Type B pancreatic cell (in vitro differentiated cells): ENCODE measurements around the gene GNB1L. TPM values are rescaled to one million over a fixed set of nuclear protein-coding genes. Genes with fewer than 3 reads are reported as not detected.
A peak's percentile ranks its signal among the peaks of the same experiment; 100 is the strongest.

Source experiments
- DNase-seq: peaks from one replicate; pipeline ENCODE4 v3.0.0; 2021; ENCODE audit warnings: mixed read lengths; ENCODE audit not compliant: unreplicated experiment; ENCODE audit errors: extremely low spot score
- H3K27ac Mint-ChIP-seq: 2 replicates; pipeline ENCODE4 v1.8.0; 2021; ENCODE audit warnings: mild to moderate bottlenecking, mixed read lengths
- H3K27me3 Mint-ChIP-seq: 2 replicates; pipeline ENCODE4 v1.8.0; 2021; ENCODE audit warnings: mixed read lengths
- H3K36me3 Mint-ChIP-seq: 2 replicates; pipeline ENCODE4 v1.8.0; 2021; ENCODE audit warnings: mixed read lengths
- H3K4me1 Mint-ChIP-seq: one replicate; pipeline ENCODE4 v1.8.0; 2021; ENCODE audit warnings: mixed read lengths; ENCODE audit not compliant: unreplicated experiment
- H3K4me3 Mint-ChIP-seq: 2 replicates; pipeline ENCODE4 v1.8.0; 2021; ENCODE audit warnings: mild to moderate bottlenecking, mixed read lengths
- H3K9me3 Mint-ChIP-seq: 2 replicates; pipeline ENCODE4 v1.8.0; 2021; ENCODE audit warnings: mixed read lengths
- total RNA-seq: library from RNA; stranded (reverse); gene quantifications from 2 replicates; pipeline ENCODE4 v1.2.1, GENCODE V29; 2021; ENCODE audit warnings: low replicate concordance
- TF ChIP-seq, protein P1 (sequence below): fragments of 200-600 bp; sonication (generic); conservative IDR thresholded peaks from 2 replicates; pipeline ENCODE4 v1.5.0; 2021; ENCODE audit warnings: antibody characterized with exemption, mild to moderate bottlenecking

Gene GNB1L
- total RNA-seq, 1 donor from 2014 or later, result 7.7 TPM

- no peaks in the 10 kb centered on the region for H3K27me3 Mint-ChIP-seq
- peak overlapping the region; percentile 28 for H3K4me3 Mint-ChIP-seq
- no peaks in the 10 kb centered on the region for H3K9me3 Mint-ChIP-seq
- DNase-seq, result peak; percentile 62
- H3K36me3 Mint-ChIP-seq, result peaks cover 8% of the 10 kb centered on the region
- peaks cover 6% of the 10 kb centered on the region for H3K4me1 Mint-ChIP-seq
- TF ChIP-seq, protein P1, sequence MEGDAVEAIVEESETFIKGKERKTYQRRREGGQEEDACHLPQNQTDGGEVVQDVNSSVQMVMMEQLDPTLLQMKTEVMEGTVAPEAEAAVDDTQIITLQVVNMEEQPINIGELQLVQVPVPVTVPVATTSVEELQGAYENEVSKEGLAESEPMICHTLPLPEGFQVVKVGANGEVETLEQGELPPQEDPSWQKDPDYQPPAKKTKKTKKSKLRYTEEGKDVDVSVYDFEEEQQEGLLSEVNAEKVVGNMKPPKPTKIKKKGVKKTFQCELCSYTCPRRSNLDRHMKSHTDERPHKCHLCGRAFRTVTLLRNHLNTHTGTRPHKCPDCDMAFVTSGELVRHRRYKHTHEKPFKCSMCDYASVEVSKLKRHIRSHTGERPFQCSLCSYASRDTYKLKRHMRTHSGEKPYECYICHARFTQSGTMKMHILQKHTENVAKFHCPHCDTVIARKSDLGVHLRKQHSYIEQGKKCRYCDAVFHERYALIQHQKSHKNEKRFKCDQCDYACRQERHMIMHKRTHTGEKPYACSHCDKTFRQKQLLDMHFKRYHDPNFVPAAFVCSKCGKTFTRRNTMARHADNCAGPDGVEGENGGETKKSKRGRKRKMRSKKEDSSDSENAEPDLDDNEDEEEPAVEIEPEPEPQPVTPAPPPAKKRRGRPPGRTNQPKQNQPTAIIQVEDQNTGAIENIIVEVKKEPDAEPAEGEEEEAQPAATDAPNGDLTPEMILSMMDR, result no peak
- H3K27ac Mint-ChIP-seq, result peak overlapping the region; percentile 28
These were observed 30.8 kb downstream of the GNB1L start for GRCh38 chr22:19823902-19824211.

DNA sequence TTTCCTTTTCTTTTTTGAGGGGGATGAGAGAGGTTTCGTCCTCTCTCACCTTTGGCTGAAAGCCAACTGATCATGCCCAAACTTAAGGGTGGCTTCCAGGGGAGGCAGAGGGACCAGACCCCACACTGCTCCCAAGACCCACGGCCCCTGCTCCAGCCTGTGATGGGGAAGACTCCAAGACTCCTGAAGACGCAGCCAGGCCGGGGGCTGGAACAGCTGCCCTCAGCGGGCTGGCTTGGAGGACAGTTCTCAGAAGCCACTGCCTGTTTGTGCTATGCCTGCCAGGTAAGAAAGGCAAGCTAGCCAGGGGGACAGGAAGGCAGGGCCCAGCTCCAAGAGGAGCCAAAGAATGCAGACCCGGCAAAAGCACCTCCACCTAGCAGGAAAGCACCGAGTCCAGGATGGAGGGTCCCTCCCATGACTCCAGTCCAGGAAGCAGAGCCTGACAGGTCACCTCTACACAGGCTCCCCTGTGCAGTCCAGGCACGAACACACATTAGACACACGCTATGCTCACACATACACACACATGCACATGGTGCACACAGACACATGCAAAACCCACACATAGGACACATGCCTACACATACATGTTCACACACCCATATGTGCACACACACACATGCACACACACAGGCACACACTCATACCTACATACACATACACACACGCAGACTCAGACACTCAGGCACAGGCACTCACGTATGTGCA lies 31.3 kb downstream of the GNB1L start:
- TF ChIP-seq, protein P1, result no peak
- Mint-ChIP-seq H3K36me3 (peaks cover 8% of the 10 kb centered on the region), H3K27ac (peak overlapping the region; percentile 28), H3K27me3 (no peaks in the 10 kb centered on the region), H3K9me3 (no peaks in the 10 kb centered on the region), H3K4me1 (peaks cover 6% of the 10 kb centered on the region), H3K4me3 (peak overlapping the region; percentile 28)
- DNase-seq, result peak; percentile 64

GRCh38 chr22:19822301-19823117 lies 32.2 kb downstream of the GNB1L start:
- no peaks in the 10 kb centered on the region for H3K27me3 Mint-ChIP-seq
- TF ChIP-seq, protein P1, result no peak
- no peak overlapping the region for H3K27ac Mint-ChIP-seq
- peak; percentile 66 for DNase-seq
- peaks cover 5% of the 10 kb centered on the region for H3K36me3 Mint-ChIP-seq
- H3K4me1 Mint-ChIP-seq, result peaks cover 6% of the 10 kb centered on the region
- H3K9me3 Mint-ChIP-seq, result no peaks in the 10 kb centered on the region
- no peak overlapping the region for H3K4me3 Mint-ChIP-seq

DNA sequence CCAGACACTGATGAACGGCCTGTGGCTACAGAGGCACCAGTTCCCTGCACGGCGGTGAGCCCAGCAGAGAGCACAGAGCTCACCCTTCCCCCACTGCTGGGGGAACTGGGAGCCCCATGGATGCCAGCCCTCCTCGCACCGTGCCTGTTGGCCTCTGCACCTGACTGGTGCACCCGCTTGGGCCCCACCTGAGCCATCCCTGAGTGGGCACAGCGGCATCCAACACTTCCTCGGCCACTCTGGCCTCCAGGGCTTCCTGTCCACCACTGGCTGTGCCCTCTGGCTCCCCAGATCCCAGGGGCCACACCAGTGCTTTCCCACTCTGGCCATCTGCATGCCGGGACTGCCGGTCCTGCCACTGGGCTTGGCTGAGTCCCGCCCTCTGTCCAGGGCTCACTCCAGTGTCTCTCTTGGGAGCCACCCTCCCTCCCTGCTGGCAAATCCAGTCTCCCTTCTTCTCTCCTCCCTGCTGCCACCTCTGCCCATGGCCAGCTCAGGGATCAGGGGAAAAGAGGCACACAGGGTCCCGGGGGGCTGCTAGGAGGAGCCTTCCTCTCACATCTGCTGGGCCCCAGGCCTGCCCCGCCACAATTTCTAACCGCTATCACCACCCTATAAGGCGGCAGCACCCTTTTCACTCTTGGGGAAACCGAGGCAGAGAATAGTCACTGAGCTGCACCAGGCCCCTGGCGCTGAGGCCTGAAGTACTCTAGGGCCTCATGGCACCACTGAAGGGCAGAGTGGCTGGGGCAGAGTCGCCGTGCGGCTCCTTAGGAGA lies 33.0 kb downstream of the GNB1L start:
- peaks cover 4% of the 10 kb centered on the region for H3K36me3 Mint-ChIP-seq
- no peak for DNase-seq
- H3K4me1 Mint-ChIP-seq, result peaks cover 6% of the 10 kb centered on the region
- no peak overlapping the region for H3K4me3 Mint-ChIP-seq
- no peaks in the 10 kb centered on the region for H3K27me3 Mint-ChIP-seq
- H3K9me3 Mint-ChIP-seq, result no peaks in the 10 kb centered on the region
- TF ChIP-seq, protein P1, result no peak
- H3K27ac Mint-ChIP-seq, result no peak overlapping the region

- Mint-ChIP-seq H3K27me3 (no peaks in the 10 kb centered on the region), H3K27ac (no peak overlapping the region), H3K36me3 (peaks cover 4% of the 10 kb centered on the region), H3K9me3 (no peaks in the 10 kb centered on the region), H3K4me3 (no peak overlapping the region), H3K4me1 (peaks cover 12% of the 10 kb centered on the region)
- DNase-seq, result no peak
- TF ChIP-seq, protein P1, result no peak
These were observed 33.7 kb downstream of the GNB1L start for GRCh38 chr22:19820880-19821522.
